HEK293 (cell line): ENCODE results near the gene SFMBT2.

Experiments
- EGR2 ChIP-seq: fragments of 450-650 bp; formaldehyde crosslinking; IDR thresholded peaks from 2 replicates; pipeline ENCODE4 v1.5.1; 2016; ENCODE audit warnings: low read depth, missing biosample characterization, missing genetic modification characterization
- GFI1B ChIP-seq: fragments of 450-650 bp; formaldehyde crosslinking; IDR thresholded peaks from 2 replicates; pipeline ENCODE4 v1.5.1; 2016; ENCODE audit warnings: missing biosample characterization, missing genetic modification characterization
- PRDM1 ChIP-seq: fragments of 450-650 bp; formaldehyde crosslinking; IDR thresholded peaks from 2 replicates; pipeline ENCODE4; 2016; ENCODE audit warnings: missing biosample characterization, missing genetic modification characterization
- RBAK ChIP-seq: fragments of 450-650 bp; formaldehyde crosslinking; IDR thresholded peaks from 2 replicates; pipeline ENCODE4 v1.5.1; 2016; ENCODE audit warnings: missing biosample characterization, missing genetic modification characterization
- REPIN1 ChIP-seq: fragments of 450-650 bp; formaldehyde crosslinking; IDR thresholded peaks from 2 replicates; pipeline ENCODE4 v1.5.1; 2017; ENCODE audit warnings: missing biosample characterization, missing genetic modification characterization, low read depth
- TRIM28 ChIP-seq: IDR thresholded peaks from 2 replicates; pipeline ENCODE4 v1.6.1; 2011; ENCODE audit warnings: low read length, control low read depth, borderline replicate concordance
- ZBTB6 ChIP-seq: fragments of 450-650 bp; formaldehyde crosslinking; IDR thresholded peaks from 2 replicates; pipeline ENCODE4 v1.5.1; 2017; ENCODE audit warnings: missing biosample characterization, missing genetic modification characterization
- ZBTB8A ChIP-seq: fragments of 450-650 bp; formaldehyde crosslinking; IDR thresholded peaks from 2 replicates; pipeline ENCODE4 v1.5.1; 2016; ENCODE audit warnings: missing biosample characterization, missing genetic modification characterization
- ZFP41 ChIP-seq: fragments of 450-650 bp; formaldehyde crosslinking; IDR thresholded peaks from 2 replicates; pipeline ENCODE4 v1.5.1; 2016; ENCODE audit warnings: missing biosample characterization, missing genetic modification characterization, borderline replicate concordance
- ZFP69B ChIP-seq: fragments of 450-650 bp; formaldehyde crosslinking; IDR thresholded peaks from 2 replicates; pipeline ENCODE4 v1.5.1; 2016; ENCODE audit warnings: missing biosample characterization, missing genetic modification characterization
- ZNF157 ChIP-seq: fragments of 450-650 bp; formaldehyde crosslinking; IDR thresholded peaks from 2 replicates; pipeline ENCODE4 v1.5.1; 2016; ENCODE audit warnings: missing biosample characterization, missing genetic modification characterization
- ZNF266 ChIP-seq: fragments of 450-650 bp; formaldehyde crosslinking; IDR thresholded peaks from 2 replicates; pipeline ENCODE4 v1.5.1; 2016; ENCODE audit warnings: missing biosample characterization, missing genetic modification characterization, low read depth
- ZNF341 ChIP-seq: fragments of 450-650 bp; formaldehyde crosslinking; IDR thresholded peaks from 2 replicates; pipeline ENCODE4; 2016; ENCODE audit warnings: low read depth, missing biosample characterization, missing genetic modification characterization
- ZNF426 ChIP-seq: fragments of 450-650 bp; formaldehyde crosslinking; IDR thresholded peaks from 2 replicates; pipeline ENCODE4 v1.5.1; 2017; ENCODE audit warnings: missing biosample characterization, missing genetic modification characterization, mild to moderate bottlenecking, inconsistent platforms, moderate library complexity
- ZNF513 ChIP-seq: fragments of 450-650 bp; IDR thresholded peaks from 2 replicates; pipeline ENCODE4 v1.5.1; 2018; ENCODE audit warnings: missing biosample characterization, missing genetic modification characterization
- ZNF530 ChIP-seq: fragments of 450-650 bp; formaldehyde crosslinking; IDR thresholded peaks from 2 replicates; pipeline ENCODE4 v1.5.1; 2016; ENCODE audit warnings: low read depth, missing biosample characterization, missing genetic modification characterization
- ZNF548 ChIP-seq: fragments of 450-650 bp; formaldehyde crosslinking; IDR thresholded peaks from 2 replicates; pipeline ENCODE4 v1.5.1; 2016; ENCODE audit warnings: missing biosample characterization, missing genetic modification characterization
- ZNF561 ChIP-seq: fragments of 450-650 bp; IDR thresholded peaks from 2 replicates; pipeline ENCODE4 v1.5.1; 2018; ENCODE audit warnings: missing biosample characterization, missing genetic modification characterization, borderline replicate concordance
- ZNF571 ChIP-seq: fragments of 450-650 bp; formaldehyde crosslinking; IDR thresholded peaks from 2 replicates; pipeline ENCODE4 v1.5.0; 2017; ENCODE audit warnings: missing biosample characterization, missing genetic modification characterization
- ZNF585B ChIP-seq: fragments of 450-650 bp; formaldehyde crosslinking; IDR thresholded peaks from 2 replicates; pipeline ENCODE4 v1.5.1; 2016; ENCODE audit warnings: missing biosample characterization, missing genetic modification characterization
- ZNF621 ChIP-seq: fragments of 450-650 bp; formaldehyde crosslinking; IDR thresholded peaks from 2 replicates; pipeline ENCODE4 v1.5.1; 2017; ENCODE audit warnings: missing biosample characterization, missing genetic modification characterization
- ZNF626 ChIP-seq: fragments of 450-650 bp; sonication (Bioruptor Pico); formaldehyde crosslinking; IDR thresholded peaks from 2 replicates; pipeline ENCODE4 v1.5.1; 2018; ENCODE audit warnings: missing biosample characterization, missing genetic modification characterization, inconsistent platforms
- ZNF629 ChIP-seq: fragments of 450-650 bp; formaldehyde crosslinking; IDR thresholded peaks from 2 replicates; pipeline ENCODE4 v1.5.1; 2017; ENCODE audit warnings: missing biosample characterization, missing genetic modification characterization
- ZNF701 ChIP-seq: fragments of 450-650 bp; formaldehyde crosslinking; IDR thresholded peaks from 2 replicates; pipeline ENCODE4 v1.5.1; 2016; ENCODE audit warnings: missing biosample characterization, missing genetic modification characterization
- TF ChIP-seq, protein P1 (sequence below): fragments of 450-650 bp; formaldehyde crosslinking; IDR thresholded peaks from 2 replicates; pipeline ENCODE4 v1.5.1; 2017; ENCODE audit warnings: missing biosample characterization, missing genetic modification characterization
- TF ChIP-seq, protein P2 (sequence below): fragments of 450-650 bp; formaldehyde crosslinking; IDR thresholded peaks from 2 replicates; pipeline ENCODE4 v1.5.1; 2016; ENCODE audit warnings: missing biosample characterization, missing genetic modification characterization, borderline replicate concordance
- TF ChIP-seq, protein P3 (sequence below): fragments of 450-650 bp; formaldehyde crosslinking; IDR thresholded peaks from 2 replicates; pipeline ENCODE4 v1.5.1; 2016; ENCODE audit warnings: missing biosample characterization, missing genetic modification characterization
- TF ChIP-seq, protein P4 (sequence below): fragments of 450-650 bp; formaldehyde crosslinking; IDR thresholded peaks from 2 replicates; pipeline ENCODE4 v1.5.1; 2016; ENCODE audit warnings: missing biosample characterization, missing genetic modification characterization
- TF ChIP-seq, protein P5 (sequence below): fragments of 450-650 bp; formaldehyde crosslinking; IDR thresholded peaks from 2 replicates; pipeline ENCODE4 v1.5.1; 2016; ENCODE audit warnings: missing biosample characterization, missing genetic modification characterization

SFMBT2 gene

GRCh38 chr10:7311218-7311849, 99.5 kb downstream of the SFMBT2 start (continued):
- TF ChIP-seq, protein P1, sequence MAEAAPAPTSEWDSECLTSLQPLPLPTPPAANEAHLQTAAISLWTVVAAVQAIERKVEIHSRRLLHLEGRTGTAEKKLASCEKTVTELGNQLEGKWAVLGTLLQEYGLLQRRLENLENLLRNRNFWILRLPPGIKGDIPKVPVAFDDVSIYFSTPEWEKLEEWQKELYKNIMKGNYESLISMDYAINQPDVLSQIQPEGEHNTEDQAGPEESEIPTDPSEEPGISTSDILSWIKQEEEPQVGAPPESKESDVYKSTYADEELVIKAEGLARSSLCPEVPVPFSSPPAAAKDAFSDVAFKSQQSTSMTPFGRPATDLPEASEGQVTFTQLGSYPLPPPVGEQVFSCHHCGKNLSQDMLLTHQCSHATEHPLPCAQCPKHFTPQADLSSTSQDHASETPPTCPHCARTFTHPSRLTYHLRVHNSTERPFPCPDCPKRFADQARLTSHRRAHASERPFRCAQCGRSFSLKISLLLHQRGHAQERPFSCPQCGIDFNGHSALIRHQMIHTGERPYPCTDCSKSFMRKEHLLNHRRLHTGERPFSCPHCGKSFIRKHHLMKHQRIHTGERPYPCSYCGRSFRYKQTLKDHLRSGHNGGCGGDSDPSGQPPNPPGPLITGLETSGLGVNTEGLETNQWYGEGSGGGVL (tag by site-specific recombination) = no peak
- peak; percentile 96 for TF ChIP-seq ZNF629 (tag by site-specific recombination)
- TF ChIP-seq ZNF561 (tag by site-specific recombination) = peak; percentile 87
- no peak for TF ChIP-seq ZNF585B (tag by site-specific recombination)
- TF ChIP-seq REPIN1 (tag by site-specific recombination) = no peak
- TF ChIP-seq, protein P2, sequence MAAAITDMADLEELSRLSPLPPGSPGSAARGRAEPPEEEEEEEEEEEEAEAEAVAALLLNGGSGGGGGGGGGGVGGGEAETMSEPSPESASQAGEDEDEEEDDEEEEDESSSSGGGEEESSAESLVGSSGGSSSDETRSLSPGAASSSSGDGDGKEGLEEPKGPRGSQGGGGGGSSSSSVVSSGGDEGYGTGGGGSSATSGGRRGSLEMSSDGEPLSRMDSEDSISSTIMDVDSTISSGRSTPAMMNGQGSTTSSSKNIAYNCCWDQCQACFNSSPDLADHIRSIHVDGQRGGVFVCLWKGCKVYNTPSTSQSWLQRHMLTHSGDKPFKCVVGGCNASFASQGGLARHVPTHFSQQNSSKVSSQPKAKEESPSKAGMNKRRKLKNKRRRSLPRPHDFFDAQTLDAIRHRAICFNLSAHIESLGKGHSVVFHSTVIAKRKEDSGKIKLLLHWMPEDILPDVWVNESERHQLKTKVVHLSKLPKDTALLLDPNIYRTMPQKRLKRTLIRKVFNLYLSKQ (tag by site-specific recombination) = no peak
- TF ChIP-seq ZBTB8A (tag by site-specific recombination) = peak; percentile 34; the same call in 1 of the 2 replicates
- TF ChIP-seq ZFP69B (tag by site-specific recombination) = peak; percentile 70
- TF ChIP-seq PRDM1 (tag by site-specific recombination) = no peak
- TF ChIP-seq ZFP41 (tag by site-specific recombination) = no peak
- TF ChIP-seq ZNF513 (tag by site-specific recombination) = 0 out of 2 replicates have a peak, but pooled peaks have one; percentile 28
- no peak for TF ChIP-seq ZNF621 (tag by site-specific recombination)
- 0 out of 2 replicates have a peak, but pooled peaks have one; percentile 27 for TF ChIP-seq ZNF626
- TF ChIP-seq EGR2 = no peak
- no peak for TF ChIP-seq ZNF571 (tag by site-specific recombination)
- no peak for TF ChIP-seq RBAK (tag by site-specific recombination)
- TF ChIP-seq, protein P3, sequence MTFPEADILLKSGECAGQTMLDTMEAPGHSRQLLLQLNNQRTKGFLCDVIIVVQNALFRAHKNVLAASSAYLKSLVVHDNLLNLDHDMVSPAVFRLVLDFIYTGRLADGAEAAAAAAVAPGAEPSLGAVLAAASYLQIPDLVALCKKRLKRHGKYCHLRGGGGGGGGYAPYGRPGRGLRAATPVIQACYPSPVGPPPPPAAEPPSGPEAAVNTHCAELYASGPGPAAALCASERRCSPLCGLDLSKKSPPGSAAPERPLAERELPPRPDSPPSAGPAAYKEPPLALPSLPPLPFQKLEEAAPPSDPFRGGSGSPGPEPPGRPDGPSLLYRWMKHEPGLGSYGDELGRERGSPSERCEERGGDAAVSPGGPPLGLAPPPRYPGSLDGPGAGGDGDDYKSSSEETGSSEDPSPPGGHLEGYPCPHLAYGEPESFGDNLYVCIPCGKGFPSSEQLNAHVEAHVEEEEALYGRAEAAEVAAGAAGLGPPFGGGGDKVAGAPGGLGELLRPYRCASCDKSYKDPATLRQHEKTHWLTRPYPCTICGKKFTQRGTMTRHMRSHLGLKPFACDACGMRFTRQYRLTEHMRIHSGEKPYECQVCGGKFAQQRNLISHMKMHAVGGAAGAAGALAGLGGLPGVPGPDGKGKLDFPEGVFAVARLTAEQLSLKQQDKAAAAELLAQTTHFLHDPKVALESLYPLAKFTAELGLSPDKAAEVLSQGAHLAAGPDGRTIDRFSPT = peak; percentile 96
- TF ChIP-seq ZNF548 (tag by site-specific recombination) = no peak
- 0 out of 2 replicates have a peak, but pooled peaks have one; percentile 27 for TF ChIP-seq ZNF341 (tag by site-specific recombination)
- no peak for TF ChIP-seq ZNF426 (tag by site-specific recombination)
- TF ChIP-seq ZNF530 (tag by site-specific recombination) = no peak
- TF ChIP-seq, protein P4, sequence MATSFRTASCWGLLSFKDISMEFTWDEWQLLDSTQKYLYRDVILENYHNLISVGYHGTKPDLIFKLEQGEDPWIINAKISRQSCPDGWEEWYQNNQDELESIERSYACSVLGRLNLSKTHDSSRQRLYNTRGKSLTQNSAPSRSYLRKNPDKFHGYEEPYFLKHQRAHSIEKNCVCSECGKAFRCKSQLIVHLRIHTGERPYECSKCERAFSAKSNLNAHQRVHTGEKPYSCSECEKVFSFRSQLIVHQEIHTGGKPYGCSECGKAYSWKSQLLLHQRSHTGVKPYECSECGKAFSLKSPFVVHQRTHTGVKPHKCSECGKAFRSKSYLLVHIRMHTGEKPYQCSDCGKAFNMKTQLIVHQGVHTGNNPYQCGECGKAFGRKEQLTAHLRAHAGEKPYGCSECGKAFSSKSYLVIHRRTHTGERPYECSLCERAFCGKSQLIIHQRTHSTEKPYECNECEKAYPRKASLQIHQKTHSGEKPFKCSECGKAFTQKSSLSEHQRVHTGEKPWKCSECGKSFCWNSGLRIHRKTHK = no peak
- peak; percentile 48; the same call in 1 of the 2 replicates for TF ChIP-seq TRIM28
- no peak for TF ChIP-seq ZNF701 (tag by site-specific recombination)
- TF ChIP-seq ZNF157 (tag by site-specific recombination) = no peak
- no peak for TF ChIP-seq ZNF266 (tag by site-specific recombination)
- 0 out of 2 replicates have a peak, but pooled peaks have one; percentile 18 for TF ChIP-seq ZBTB6 (tag by site-specific recombination)
- peak; percentile 96 for TF ChIP-seq GFI1B (tag by site-specific recombination)
- TF ChIP-seq, protein P5, sequence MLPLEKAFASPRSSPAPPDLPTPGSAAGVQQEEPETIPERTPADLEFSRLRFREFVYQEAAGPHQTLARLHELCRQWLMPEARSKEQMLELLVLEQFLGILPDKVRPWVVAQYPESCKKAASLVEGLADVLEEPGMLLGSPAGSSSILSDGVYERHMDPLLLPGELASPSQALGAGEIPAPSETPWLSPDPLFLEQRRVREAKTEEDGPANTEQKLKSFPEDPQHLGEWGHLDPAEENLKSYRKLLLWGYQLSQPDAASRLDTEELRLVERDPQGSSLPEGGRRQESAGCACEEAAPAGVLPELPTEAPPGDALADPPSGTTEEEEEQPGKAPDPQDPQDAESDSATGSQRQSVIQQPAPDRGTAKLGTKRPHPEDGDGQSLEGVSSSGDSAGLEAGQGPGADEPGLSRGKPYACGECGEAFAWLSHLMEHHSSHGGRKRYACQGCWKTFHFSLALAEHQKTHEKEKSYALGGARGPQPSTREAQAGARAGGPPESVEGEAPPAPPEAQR (tag by site-specific recombination) = no peak
